ENCODE results near the gene PGS1. TPM values are rescaled to one million over a fixed set of nuclear protein-coding genes. Genes with fewer than 3 reads are reported as not detected.

The PGS1 gene
- total RNA-seq, 1 donor from 2014 or later, result 84.0 TPM

DNA sequence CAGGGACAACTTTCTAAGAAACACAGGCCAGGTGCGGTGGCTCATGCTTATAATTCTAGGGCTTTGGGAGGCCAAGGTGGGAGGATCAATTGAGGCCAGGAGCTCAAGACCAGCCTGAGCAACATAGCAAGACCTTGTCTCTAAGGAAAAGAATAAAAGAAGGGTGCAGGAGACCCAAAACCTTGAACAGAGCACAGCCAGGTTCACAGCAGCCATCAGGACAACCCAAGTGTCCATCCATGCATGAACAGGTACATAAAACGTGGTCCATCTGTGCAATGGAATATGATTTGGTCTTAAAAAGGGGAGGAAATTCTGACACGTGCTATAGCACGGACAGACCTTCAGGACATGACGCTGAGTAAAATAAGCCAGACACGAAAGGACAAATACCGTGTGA is 91.0 kb downstream of the PGS1 start:
- no peak for DNase-seq (ENCODE audit: extremely low read depth, low read depth, low spot score)

DNA sequence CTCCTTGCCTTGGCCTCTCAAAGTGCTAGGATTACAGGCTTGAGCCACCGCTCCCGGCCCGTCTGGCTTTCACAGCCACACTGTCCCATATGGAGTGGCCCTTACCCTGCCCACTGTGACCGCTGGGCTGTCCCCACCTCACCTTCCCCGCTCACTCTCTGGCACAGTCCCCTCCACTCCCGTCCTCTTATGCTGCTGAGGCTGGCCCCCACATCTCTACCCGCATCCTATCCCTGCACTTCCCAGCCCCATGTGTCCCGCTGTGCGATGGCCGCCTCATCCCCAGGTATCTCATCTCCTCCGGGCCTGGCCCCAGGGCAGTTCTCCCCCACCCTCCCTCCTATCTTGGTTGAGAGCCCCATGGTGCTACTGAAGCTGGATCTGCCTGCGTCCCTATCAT is 93.2 kb downstream of the PGS1 start:
- no peak for DNase-seq (ENCODE audit: extremely low read depth, low read depth, low spot score)

DNA sequence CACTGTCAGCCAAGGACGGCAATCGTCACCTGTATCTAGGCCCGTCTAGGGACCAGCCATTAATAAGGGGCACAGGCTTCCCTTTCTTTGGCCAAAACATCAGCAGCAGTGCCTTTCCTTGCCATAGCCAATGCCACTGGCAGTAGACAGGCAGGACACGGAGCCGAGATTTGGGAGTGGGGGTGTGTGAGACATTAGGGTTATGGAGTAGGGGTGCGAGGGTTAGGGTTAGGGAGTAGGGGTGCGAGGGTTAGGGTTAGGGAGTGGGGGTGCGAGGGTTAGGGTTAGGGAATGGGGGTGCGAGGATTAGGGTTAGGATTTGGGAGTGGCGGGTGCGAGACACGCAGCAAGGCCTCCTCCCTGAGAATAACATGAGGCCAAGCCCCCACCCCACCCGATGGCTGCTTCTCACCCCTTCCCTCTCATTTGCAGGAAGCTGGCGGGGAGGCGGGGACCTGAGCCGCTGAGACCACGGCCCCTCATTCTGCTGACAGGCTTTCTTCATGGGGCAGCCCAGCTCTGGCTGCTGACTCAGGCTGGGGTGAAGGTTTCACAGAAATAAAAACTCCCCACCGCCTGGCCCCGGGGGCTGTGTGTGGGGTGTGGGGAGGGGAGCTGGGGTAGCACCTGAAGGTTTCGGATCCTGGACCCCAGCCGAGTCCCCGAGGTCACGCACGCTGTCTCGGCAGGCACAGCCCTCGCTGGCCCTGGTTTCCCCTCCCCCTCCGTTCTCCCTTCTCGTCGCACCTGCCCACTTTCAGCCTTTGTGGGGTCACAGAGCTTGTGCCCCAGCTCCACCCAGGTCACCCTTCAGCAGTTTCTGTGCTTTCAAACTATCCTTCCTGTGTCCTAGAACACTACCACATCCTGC is 93.8 kb downstream of the PGS1 start:
- DNase-seq (ENCODE audit: extremely low read depth, low read depth, low spot score), result no peak

DNA sequence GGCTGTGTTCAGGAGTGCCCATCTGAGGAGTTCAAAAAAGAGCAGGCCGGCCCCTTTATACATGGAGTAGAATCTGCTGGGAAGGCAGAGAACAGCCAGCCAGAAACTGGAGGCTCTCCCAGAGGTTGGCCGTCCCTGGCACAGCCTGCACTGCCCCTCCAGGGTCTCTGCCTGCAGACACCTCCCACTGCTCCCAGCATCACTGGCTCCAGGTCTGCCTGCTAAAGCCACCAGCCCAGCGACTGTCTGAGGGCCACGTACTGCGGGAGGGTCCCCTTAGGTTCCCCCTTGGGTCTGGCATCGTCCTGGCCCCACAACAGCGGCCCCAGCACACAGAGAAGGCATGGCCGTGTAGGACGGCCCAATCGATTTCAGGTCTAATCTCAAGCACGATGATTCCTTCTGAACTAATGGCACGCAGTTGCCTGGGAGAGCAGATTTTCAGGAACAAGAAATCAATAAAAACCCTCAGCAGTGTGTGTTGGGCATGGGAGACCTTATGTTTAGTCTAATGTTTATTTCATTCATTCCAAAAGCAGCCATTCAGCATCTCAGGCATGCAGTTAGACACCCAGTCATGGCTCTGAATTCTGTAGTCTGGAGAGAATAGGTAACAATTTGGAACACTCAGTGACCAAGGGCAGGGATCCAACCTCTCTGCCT is 95.6 kb downstream of the PGS1 start:
- DNase-seq (ENCODE audit: extremely low read depth, low read depth, low spot score), result no peak

Other genes starting within 250 kb of the PGS1 start
- 40.7 and 82.6 TPM in 2 replicates for gene TMC6, start 249.9 kb upstream of the PGS1 start, total RNA-seq
- 0.10 and 1.1 TPM in 2 replicates for gene TMC8, start 247.9 kb upstream of the PGS1 start, total RNA-seq
- gene C17orf99, start 232.3 kb upstream of the PGS1 start, total RNA-seq, result not detected in 2 replicates
- 83.6 and 164 TPM in 2 replicates for gene SYNGR2, start 210.1 kb upstream of the PGS1 start, total RNA-seq
- 23.3 and 51.8 TPM in 2 replicates for gene TK1, start 191.6 kb upstream of the PGS1 start, total RNA-seq
- gene AFMID, start 191.3 kb upstream of the PGS1 start, total RNA-seq, result 48.5 and 64.7 TPM in 2 replicates
- 13.9 and 16.1 TPM in 2 replicates for gene BIRC5, start 164.4 kb upstream of the PGS1 start, total RNA-seq
- not detected in 2 replicates for gene TMEM235, start 147.0 kb upstream of the PGS1 start, total RNA-seq
- gene SOCS3, start 18.6 kb upstream of the PGS1 start, total RNA-seq, result 79.9 and 114 TPM in 2 replicates
- 0.05 TPM in 1 of 2 replicates, not detected in the other for gene DNAH17, start 198.7 kb downstream of the PGS1 start, total RNA-seq

Measured in glomerular endothelial cell (primary cell).